WI38 (cell line): ENCODE results near the gene PXDN.

Experiments used
- H3K4me3 ChIP-seq: 2 replicates; pipeline ENCODE4 v1.5.1; 2011; ENCODE audit warnings: low read depth, mild to moderate bottlenecking, control low read depth, low read length
- TF ChIP-seq, protein P1 (sequence below): IDR thresholded peaks from 2 replicates; pipeline ENCODE4 v1.5.1; 2012; ENCODE audit warnings: low read depth, mild to moderate bottlenecking, control low read depth, low read length

Gene PXDN

DNA sequence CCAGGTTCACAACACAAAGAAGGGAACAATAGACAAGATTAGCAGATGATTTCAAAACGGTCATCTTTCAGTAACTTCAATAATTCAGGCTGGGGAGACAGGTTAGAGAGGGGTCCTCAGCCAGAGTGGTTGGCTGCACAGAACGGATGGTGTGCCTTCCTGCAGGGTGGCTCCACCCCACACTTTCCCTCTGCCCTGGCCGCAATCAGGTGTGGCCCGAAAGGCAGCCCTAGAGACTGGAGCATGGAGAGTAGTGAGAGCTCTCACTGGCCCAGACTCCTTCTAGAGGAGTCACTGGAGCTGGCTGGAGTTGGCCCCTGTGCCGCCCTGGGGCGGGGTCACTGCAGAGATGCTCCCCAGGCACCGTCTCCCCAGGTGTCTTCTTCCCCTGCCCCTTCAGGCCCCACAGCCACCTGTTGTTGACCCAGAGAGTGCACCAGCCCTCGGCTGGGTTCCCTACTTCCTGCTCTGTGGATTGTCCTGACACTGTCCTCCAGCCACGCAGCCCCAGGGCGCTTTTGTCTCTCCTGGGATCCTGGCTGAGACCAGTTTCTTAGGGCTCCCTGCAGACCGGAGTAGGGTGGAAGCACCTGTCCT is 126.8 kb downstream of the PXDN start:
- TF ChIP-seq, protein P1, sequence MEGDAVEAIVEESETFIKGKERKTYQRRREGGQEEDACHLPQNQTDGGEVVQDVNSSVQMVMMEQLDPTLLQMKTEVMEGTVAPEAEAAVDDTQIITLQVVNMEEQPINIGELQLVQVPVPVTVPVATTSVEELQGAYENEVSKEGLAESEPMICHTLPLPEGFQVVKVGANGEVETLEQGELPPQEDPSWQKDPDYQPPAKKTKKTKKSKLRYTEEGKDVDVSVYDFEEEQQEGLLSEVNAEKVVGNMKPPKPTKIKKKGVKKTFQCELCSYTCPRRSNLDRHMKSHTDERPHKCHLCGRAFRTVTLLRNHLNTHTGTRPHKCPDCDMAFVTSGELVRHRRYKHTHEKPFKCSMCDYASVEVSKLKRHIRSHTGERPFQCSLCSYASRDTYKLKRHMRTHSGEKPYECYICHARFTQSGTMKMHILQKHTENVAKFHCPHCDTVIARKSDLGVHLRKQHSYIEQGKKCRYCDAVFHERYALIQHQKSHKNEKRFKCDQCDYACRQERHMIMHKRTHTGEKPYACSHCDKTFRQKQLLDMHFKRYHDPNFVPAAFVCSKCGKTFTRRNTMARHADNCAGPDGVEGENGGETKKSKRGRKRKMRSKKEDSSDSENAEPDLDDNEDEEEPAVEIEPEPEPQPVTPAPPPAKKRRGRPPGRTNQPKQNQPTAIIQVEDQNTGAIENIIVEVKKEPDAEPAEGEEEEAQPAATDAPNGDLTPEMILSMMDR, result no peak

DNA sequence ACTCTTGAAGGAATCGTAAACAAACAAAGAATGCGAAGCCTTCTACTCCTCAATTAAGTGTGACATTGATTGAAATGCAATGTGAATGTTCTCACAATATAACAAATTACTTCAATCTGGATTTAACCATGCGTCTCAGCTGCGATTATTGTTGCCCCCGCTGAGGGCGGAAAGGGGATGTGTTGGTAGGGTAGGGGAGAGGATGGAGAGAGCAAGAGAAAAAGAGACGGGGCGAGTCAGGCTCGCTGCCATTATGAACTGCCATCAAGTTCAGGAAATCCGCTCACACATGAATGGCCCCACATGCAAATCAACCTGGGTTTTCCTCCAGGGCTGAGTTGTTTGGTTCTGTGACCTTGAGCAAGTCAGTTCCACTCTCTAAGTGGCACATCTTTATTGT is 129.8 kb downstream of the PXDN start:
- TF ChIP-seq, protein P1, result no peak
- no peak overlapping the region for H3K4me3 ChIP-seq

More for the DNA sequence above, 126.8 kb downstream of the PXDN start:
- no peak overlapping the region for H3K4me3 ChIP-seq

DNA sequence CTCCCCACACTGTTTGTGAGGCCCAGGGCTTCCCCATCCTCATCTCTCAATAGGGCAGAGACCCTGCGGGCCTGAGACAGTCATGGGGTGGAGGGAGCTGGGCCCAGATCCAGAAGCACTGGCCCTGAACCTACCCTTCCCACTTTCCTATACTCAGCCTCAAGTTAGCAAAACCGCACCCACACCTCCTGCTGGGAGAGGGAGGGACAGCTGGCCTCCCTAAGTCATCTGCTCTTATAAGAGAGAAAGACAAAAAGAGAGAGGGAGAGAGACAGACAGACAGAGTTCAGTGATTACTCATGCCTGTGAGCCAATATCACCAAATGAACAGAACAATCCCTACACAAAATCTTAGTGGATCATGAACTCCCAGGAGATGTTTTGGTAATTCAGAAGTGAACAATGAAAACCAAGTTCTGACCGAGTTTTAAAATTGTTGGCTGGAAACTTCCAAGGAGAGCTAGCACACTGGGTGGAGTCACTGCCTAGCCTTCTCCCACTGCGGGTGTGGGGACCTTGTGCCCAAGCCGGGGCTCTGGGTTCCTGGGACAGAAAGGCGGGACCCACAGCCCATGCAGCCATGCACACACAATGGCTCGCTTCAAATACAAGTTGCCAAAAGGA is 130.5 kb downstream of the PXDN start:
- TF ChIP-seq, protein P1, result no peak
- H3K4me3 ChIP-seq, result no peak overlapping the region

DNA sequence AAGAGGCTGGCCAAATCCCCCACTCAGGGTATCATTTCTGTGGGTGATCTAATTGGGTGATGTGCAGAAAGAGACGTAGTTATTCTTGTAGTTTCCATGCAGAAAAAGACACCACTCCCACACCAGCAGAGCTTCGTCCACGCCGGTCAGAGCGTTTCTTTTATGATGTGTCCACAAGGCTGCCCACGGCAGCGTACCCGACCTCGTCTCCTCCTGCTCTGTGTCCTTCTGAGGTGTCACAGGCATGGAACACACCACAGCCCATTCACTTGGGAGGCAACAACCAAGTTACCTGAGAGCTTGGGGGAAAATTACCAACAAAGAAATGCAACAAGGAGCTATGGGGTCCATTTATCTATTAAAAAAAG is 131.3 kb downstream of the PXDN start:
- no peak overlapping the region for H3K4me3 ChIP-seq
- TF ChIP-seq, protein P1, result no peak

DNA sequence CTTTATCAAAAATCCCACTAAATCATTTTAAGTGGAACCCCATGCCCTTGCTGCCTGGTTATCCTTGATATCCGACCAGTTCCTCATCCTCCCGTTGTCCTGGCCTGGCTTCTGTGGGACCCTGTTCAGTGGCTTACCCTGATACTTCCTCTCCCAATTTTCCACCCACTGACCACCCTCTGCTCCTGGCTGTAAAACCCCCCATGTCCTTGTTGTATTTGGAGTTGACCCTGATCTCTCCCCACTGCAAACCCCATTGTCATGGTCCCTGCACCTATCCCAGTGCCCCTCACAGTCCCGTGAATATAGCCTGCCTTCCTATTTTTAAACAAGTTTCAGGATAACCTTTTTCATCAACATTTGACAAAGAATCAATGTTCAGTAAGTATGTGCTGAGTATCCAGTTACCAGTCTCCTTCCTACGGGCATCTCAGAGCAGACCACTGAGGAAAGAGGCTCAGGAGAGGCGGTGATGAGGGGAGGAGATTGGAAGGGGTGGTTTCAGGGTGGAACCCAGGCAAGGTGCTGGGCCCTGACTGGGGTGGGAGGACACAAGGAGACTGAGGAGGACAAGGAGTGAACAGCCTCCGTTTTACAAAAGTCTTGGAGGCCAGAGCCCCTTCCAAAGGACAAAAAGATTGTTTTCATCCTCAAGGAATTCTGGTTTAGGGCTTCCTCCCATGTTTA is 131.8 kb downstream of the PXDN start:
- no peak overlapping the region for H3K4me3 ChIP-seq
- TF ChIP-seq, protein P1, result no peak

DNA sequence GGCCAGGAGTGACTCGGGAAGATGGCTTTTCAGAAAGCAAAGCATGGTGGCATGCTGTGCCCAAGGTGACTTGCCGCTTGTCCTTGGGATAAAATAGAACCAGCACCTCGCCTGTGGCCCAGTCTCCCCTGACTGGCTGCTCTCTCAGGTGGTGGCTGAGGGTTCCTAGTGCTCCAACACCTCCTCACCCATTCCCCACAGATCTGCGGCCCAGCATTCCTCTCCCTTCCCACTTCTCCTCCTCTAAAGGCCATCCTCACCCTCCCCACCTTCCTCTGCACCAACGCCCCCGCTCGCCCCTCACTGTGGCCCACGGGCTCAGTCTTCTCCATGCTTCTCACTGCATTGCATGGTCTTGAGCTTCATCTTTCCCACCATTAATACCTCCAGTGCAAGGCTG is 132.4 kb downstream of the PXDN start:
- H3K4me3 ChIP-seq, result no peak overlapping the region
- TF ChIP-seq, protein P1, result no peak

DNA sequence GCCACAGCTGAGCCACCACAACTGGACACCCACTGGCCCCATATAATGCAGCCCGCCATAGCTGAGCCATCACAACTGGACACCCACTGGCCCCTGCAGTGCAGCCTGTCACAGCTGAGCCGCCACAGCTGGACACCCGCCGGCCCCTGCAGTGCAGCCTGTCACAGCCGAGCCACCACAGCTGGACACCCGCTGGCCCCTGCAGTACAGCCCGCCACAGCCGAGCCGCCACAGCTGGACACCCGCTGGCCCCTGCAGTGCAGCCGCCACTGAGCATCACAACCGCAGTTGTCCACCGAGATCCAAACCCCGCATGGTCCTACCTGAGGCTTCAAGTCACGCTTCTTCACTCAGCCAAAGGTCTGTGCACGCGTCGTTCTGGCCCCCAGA is 134.2 kb downstream of the PXDN start:
- TF ChIP-seq, protein P1, result no peak
- no peak overlapping the region for H3K4me3 ChIP-seq
